CD4-positive, alpha-beta T cell treated with Interleukin-10 for 1 hour (primary cell): ENCODE results near the gene RAD1.
"Not testable (repeated sequence)": the region's sequence is repeated elsewhere in the genome, so short reads cannot be mapped to it uniquely, and the experiment has no call there.

Source experiments
- DNase-seq: peaks from one replicate; pipeline ENCODE4 v3.0.0-alpha.2; 2020

Gene RAD1, protein sequence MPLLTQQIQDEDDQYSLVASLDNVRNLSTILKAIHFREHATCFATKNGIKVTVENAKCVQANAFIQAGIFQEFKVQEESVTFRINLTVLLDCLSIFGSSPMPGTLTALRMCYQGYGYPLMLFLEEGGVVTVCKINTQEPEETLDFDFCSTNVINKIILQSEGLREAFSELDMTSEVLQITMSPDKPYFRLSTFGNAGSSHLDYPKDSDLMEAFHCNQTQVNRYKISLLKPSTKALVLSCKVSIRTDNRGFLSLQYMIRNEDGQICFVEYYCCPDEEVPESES

DNA sequence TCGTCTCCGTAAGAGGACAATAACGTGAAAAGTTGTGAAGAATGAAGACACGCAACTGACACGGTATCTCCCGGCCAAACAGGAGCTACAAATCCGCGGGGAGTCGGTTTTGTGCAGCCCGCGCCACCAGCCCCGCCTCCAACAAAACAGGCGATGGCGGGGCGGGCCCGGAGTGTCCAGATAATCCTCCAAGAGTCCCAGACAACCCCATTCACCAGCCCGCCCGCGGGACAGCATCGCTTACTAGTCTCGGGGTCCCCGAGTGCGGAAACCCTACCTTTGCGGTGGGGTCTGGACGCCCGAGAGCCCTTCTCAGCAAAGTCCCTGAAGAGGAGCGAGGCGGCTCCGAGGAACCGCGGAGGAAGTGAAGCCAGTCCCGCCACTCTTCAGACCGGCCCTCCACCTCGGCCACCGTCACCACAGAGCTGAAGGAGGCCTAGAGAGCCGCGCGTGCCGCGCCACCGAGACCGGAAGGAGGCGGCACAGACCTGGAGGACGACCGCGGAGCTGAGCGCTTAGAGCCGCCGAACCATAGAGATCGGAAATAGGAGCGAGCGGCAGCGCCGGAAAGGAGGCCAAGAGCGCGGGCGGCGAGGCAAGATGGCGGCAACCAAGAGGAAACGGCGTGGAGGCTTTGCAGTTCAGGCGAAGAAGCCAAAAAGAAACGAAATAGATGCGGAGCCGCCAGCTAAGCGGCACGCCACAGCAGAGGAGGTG is at the start of gene RAD1, which contains the start of gene BRIX1:
TSS of gene RAD1 (minus strand) at position 366 of the 717 bp plus-strand sequence. CDS start 612 bp downstream, outside the sequence.
TSS of gene BRIX1 (plus strand) at position 573 of the 717 bp plus-strand sequence. CDS start at position 601, 28 bp downstream.
- peak; percentile 94 for DNase-seq

DNA sequence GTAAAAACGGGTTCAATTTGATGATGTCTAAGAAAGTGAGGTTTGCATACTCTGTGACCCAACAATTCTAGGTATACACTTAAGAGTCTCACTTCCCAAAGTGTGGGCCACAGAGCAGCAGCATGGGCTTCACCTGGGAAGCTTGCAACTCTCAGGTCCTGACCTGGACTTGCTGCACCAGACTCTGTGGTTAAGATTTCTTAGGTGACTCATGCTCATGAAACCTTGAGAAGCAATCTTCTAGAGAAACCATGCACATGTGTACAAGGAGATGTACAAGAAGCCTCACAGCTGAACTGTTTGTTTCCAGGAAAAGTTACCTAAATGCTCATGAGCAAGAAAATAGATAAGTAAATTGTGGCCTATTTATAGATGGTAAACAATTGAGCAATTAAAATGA is 44.0 kb upstream of the RAD1 start:
- no peak for DNase-seq

DNA sequence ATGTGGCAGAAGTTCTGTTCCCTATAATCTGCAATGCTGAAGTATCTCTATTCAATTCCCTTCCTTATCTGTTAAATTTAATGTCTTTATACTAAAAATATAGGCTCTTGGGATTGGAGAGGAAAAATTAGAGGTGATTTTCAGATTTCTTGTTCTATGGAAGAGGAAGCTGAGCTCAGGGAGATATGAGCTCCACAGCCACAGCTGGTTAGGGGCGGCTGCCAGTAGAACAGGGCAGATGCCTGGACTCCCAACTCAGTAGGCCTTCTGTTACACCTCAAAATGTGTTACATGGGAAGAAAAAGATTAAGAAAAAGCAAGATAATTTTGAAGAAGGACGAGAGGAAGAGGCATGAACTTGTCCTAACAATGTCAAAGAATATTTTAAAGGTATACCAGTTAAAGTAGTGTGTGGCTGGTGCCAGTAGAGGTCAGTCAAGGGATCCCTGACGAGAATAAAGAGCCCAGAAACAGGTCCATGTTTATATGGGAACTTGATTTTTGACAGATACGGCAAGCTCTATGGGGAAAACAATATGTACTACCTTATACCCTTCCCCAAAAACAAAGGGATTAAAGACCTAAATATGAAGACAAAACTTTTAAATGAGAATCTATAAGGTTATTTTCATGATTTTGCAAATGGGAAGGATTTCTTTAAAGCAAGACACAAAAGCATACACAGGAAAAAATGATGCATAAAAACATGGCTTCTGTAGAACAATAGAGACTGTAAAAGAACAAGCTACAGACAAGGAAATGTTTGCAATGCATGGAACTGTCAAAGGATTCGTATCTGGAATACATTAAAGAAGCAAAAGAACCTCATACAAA is 42.8 kb upstream of the RAD1 start:
- peak; percentile 5 for DNase-seq

DNA sequence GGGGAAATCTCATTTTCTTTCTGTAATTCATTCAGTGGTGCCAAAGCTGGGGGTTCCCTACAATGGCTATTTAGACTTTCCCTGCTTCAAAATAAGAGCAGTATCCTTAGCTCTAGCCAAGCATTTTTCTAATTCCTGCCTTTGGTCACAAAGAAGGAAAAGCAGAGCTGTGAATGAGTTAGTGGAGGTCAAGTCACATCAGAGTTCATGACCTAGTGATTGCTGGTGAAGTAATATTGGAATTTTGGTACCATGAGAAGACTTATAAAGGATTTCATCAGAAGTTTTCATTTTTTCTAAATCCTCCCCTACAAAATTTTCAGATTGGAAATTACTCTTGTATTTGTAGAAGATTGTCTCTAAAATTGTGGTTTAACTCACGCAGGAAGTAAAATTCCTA is 42.0 kb upstream of the RAD1 start:
- DNase-seq: no peak

DNA sequence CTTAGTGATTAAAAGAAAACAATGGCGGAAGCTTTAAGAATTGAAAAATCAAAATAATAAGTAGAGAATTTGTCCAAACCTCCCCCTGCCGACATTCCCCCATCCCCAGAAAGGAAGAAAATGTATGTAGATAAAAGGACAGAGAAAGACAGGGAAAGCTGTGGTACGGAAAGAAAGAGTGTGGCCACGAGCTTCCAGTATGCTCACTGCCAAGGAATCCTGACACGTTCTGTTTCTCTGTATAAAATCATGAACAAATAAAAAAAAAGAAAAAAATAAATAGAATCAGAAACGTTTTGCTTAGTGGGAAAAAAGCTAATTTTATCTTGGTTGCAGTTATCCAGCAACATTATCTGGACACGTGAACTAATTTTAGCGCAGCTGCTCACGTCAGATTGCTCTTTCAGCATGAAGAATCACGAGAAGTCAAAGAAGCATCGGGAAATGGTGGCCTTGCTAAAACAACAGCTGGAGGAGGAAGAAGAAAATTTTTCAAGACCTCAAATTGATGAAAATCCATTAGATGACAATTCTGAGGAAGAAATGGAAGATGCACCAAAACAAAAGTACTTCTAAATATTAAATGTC is 29.2 kb upstream of the RAD1 start:
- no peak for DNase-seq

DNA sequence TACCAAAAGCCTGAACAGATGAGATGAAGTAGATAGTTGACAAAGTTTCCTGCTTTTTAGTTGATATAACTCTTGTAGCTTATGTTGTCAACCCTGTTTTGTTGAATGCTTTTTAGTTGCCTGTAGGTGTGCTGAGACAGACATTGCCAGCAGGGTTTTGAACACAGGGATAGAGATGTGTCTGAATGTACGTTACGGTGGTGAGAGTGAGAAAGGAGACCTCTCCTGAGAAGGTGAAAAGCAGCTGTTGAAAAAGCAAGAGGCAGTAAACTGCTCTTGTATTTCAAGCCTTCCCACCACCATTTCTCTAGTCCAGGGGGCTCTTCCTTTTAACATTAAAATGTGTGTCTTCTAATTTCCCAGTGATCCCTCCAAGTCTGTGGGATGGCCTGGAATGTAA is 28.7 kb upstream of the RAD1 start:
- no peak for DNase-seq

DNA sequence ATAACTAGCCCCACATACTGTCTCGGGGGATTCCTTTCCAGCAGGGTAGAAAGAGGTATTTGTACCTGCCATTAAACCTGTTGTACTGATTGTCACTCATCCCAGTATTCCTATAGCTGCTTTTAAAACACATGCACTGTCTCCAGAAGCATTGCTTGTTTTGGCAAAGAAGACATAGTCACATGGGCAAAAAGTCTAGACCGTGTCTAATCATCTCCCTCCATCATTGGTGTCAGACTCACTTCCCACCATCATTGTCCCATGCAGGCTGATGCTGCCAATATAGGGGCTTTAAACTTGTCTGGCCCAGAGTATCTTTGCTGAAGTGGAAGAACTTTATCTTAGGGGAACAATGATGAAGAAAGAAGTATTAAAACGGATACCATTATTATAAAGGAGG is 26.6 kb upstream of the RAD1 start:
- DNase-seq: no peak

DNA sequence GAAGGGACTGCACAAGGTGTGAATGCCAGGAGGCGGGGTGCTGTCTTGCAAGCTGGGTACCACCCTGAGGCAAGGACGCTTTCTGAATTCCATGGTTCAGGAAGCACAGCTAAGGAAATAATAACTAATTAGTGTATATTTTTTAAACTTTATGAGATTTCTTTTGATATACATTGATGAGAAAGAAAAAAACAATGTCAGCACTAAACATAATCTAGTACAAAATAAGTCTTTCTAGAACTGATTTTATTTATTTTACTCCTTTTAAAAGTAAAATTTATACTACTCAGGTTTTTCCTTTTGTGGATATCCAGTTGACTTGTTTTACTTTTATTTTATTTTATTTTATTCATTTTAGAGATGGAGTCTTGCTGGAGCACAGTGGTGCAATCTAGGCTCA is 17.6 kb upstream of the RAD1 start:
- no peak for DNase-seq

DNA sequence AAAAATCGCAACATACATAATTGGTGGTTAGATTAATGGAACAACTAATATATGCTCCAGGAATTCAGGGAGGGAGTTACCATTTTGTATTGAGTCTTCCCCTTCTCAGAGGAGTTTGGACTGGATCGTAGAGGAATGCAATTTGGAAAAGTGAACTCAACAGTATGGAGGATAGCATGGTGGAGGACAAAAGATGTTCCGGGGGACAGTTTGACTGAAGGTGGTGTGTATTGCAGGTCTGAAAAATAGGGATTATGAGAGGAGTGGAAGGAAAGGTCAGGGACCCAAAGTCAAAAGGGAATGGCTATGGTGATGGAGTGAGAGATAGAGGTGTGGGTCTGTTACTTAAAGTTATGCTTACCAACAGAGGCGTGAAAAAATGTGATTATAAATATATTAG is 15.6 kb upstream of the RAD1 start:
- no peak for DNase-seq

DNA sequence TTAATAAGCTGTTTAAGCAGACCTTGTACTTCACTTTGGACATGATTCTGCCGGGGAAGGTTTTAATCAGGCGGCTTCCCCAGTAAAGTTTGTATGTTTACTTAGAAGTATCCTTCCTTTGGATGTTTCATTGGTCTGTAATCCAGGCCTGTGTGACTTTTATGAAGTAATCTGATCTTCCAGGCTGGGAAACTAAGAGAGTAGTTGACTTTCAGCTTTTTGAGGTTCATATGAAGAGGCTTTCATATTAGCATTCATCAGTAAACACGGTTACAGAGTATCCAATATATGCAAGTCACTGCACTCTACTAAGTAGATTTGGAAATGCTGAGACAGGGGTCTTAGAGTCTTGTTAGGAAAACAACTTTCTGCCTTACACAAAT is 15.1 kb upstream of the RAD1 start:
- no peak for DNase-seq

DNA sequence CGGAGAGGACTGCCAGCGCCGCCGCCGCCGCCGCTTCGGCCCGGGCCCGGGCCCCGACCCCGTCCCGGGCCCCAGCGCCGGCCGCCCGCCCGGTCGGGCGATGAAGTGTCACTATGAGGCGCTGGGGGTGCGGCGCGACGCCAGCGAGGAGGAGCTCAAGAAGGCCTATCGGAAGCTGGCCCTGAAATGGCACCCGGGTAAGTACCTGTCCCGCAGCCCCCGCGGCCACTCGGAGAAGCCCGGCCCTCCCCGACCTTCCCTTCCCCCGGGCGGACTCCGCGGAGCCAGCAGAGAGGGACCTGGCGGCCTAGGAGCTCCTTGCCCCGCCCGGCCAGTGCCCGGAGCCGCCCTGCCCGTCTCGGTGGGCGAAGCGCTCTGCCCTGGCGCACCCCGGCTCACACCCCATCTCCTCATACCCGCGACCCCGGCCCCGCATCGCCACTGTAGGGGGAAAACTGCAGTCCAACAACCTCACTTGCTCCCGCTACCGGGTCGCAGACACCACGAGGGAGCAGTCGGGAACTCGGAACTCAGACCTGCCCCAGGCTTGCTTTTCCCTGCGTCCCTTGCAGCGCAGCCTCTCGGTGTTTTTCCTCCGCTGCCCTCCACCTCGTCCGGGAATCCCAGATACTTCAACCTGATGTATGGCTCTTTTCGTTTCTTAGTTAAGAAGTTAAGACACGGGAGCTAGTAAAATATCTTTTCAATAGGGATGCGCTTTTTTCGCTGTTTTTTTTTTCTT is 14.6 kb upstream of the RAD1 start:
- DNase-seq: peak; percentile 86

DNA sequence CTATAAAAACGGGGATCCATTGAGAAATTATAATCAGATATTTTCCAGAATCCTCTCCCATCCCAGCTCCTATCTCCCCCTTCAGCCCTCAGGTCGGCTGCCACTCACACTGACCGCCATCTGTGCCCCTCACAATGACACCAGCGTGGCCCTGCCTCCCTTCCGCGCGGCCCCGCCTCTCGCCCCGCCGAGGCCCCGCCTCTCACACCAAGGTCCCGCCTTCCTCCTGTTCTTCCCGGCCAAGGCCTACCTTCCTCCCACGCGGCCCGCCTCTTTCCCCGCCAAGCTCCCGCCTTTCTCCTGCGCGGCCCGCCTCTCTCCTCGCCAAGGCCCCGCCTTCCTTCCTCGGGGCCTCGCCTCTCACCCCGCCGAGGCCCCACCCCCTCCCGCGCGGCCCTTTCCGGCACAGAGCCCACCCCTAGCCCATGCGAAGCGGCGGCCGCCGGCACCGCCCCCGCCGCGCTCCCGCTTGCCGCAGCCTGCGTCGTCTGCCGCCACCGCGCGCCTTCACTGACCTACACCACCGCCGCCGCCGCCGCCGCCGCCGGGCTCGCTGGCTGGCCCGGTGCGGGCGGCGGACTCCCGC is 13.9 kb upstream of the RAD1 start, which contains the start of gene DNAJC21:
TSS of gene DNAJC21 (plus strand) at position 426 of the 586 bp plus-strand sequence. CDS start 261 bp downstream, outside the sequence.
- peak; percentile 98 for DNase-seq

DNA sequence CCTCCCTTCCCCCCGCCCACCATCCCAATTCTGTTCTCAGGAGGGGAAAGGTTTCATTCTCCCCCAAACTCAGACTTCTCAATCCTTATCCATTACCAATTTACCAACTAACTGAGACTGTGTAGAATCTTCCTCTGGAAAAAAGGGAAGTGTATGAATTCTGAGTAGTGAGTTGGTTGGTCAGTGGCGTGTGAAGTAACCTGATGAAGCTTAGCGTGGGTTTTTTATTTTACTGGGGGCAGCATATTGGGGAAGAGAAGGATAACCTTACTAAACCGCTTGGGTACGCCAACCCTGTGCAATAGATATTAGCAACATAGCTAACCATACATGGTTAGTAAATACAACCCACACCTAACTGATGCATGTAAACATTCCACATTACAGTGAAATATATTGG is 13.0 kb upstream of the RAD1 start:
- DNase-seq: no peak

DNA sequence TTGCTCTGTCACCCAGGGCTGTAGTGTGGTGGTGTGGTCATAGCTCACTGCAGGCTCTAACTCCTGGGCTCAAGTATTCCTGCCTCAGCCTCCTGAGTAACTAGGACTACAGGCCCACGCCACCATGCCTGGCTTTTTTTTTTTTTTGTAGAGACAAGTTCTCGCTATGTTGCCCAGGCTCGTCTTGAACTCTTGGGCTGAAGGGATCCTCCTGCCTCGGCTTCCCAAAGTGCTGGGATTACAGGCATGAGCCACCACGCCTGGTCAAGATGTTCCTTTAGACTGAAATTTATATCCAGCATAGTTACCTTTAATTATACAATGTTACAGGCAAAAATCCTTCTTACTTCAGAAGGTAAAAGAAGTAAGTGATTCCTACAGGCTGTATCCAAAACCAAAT is 12.5 kb upstream of the RAD1 start:
- no peak for DNase-seq

DNA sequence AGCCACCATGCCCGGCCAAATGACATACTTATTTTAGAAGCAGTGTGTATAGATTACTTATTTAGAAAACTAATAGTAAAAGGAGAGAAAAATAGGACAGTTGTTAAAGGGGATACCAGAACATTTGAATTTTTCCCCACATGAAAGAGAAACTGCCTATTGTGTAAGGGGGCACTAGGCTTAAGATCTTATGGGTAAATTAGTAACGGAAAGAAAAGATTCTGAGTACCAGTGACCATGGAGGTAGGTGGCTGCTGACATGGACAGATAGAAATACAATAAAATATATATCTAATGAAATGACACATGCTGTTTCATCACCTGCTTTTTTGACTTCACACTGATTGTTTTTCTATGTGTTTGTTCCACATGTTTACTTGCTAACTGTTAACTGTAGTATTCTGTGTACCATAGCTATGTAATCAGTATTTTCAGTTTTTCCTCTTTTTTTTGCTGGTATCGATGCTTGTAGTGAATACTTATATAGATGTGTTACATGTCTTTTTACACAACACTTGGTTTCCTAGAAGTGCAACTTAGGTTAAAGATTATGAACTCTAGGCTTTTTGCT is 11.1 kb upstream of the RAD1 start:
- DNase-seq: no peak

DNA sequence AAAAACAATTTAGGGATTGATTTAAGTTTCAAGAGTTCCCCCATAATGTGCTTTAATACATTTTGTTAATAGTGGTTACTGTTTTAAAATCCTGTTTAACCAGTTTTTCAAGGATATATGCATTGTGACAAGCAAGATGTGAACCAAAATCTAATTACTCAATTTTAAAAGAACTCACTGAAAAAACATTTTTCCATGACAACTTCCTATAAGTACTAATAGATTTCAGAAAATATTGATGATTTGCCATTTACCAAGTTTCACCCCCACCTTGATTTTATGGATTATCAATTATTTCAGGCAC is 9.1 kb upstream of the RAD1 start:
- no peak for DNase-seq

DNA sequence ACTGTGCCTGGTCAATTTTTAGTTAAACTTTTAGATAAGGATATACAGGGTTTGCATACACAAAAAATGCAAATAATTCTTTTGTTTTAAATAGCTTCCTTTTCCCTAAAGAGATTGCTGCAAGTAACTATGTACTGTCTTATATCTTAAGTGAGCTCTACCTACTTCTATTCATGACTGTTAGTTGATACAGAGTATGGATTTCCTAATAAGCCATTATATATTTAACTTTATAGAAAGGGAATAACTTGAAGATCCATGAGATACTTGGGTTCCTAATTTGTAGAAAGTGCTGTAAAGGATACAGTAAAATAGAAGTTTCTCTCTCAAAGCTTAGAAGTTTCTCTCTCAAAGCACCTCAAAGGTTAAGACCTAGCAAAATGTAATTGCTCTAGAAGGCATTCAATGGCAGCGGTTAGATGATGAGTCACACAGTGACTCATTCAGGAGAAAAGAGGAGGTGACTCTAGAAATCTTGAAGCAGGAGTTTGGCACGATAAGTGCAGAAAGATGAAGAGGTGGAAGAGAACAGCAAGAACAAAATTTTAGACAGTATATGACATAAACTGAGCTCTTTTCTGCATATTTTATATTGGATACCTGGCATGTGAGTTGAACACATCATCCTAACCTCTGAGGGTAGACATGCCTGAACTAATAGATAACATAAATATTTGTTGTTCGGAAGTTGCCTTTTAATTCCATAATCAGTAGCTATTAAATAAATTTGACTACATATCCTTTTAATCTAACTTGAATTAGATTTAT is 8.6 kb upstream of the RAD1 start:
- DNase-seq: no peak

DNA sequence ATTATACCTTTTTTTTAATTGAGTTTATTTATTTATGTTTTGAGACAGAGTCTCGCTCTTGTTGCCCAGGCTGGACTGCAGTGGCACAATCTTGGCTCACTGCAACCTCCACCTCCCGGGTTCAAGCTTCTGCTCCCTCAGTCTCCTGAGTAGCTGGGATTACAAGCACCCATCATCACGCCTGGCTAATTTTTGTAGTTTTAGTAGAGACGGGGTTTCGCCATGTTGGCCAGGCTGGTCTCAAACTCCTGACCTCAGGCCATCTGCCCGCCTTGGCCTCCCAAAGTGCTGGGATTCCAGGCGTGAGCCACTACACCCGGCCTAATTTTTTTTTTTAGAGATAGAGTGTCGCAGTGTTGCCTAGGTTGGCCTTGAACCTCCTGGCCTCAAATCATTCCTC is 8.0 kb upstream of the RAD1 start:
- DNase-seq: not testable (repeated sequence)

DNA sequence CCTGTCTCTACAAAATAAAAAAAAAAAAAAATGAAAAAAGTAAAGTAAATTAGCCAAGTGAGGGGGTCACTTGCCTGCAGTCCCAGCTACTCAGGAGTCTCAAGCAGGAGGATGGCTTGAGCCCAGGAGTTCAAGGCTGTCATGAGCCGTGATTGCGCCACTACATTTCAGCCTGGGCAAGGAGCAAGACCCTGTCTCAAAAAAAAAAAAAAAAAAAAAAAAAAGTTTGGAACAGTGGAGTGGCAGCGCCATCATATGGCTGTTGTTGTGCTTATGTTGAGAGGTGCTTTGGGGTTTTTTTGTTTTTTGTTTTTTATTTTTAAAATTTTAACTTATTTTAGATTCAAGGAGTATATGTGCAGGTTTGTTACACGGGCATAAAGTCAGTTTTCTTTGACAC is 3.8 kb upstream of the RAD1 start:
- DNase-seq: no peak

DNA sequence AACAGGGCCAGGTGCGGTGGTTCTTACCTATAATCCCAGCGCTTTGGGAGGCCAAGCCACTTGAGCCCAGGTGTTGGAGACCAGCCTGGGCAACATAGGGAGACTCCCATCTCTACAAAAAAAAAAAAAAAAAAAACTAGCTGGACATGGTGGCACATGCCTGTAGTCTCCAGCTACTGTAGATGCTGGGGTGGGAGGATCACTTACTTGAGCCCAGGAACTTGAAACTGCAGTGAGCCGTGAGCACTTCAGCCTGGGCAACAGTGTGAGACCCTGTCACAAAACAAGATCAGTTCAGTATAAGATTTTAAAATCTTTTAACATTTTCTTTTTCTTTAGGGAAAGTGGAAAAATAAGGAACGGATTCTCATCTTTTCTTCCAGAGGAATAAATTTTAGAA is 2.7 kb upstream of the RAD1 start:
- DNase-seq: no peak

DNA sequence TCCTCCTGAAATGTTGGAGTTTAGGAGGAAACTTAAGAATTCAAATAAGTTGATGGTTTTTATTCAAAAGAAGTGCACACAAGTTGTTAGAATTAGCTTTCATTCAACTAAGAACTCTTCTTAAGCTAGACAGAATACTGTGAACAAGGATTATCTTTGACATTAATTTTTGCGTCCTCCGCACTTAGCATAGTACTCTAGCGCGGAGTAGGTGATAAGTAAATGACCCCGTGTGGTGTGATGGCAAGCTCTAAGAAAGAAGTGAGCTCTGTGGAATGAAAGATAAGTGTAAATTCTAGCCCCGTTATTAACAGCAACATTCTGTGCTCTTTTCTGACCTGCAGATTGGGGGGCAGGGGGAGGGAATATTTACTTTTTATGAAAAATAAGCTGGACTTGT is 1.2 kb upstream of the RAD1 start:
- DNase-seq: no peak
